ENCODE data around the gene CPEB2.

Gene CPEB2

GRCh38 chr4:15004739-15005301 is 2.5 kb downstream of the CPEB2 start:
- Histone ChIP-seq H3K27me3 (replicated peaks) (no peaks in the 10 kb centered on the region), H3K4me3 (ENCODE audit: low read depth, low read length) (peak overlapping the region; percentile 81), H3K36me3 (replicated peaks) (peaks cover 29% of the 10 kb centered on the region), H3K27ac (peak overlapping the region; percentile 99)
- no peak for TF ChIP-seq CTCF (IDR thresholded peaks at IDR 0.05; ENCODE audit: low read depth, low read length, missing control alignments)
- DNase-seq: peak; percentile 27
- in situ Hi-C loops (cut with HindIII; ENCODE audit: low pct_ligation_motif_present, low sequenced_read_pairs): loop anchor here (25.0 kb wide), 1 partner anchor 1343 kb away; no protein-coding TSS in a partner anchor

DNA sequence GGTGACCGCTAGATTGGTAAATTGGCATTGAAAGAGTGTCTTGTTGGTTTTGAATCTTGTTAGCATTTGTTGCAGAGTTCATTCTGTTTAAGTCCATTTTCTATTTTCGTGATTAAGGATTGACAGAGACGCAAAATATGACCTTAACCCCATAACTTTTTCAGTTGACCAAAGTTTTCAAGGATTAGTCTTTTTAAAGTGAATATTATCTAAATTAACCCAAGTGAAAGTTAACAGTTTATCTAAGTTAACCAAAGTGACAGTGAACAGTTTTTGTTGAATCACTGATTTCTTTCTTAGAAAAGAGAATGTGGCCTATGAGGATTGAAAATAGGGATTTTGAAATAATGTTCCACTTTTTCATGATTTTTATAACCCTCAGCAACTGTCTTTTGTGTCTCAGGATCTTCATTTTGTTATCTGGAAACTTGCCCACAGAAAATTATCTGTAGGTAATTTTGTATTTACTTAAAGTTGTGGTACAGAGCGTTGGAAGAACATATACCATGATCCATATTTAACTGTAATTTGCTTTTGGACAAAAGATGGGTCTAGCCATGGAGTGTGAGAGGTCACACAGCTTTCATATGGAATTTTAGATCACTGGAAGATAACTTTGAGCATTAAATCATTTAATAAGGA is 3.3 kb downstream of the CPEB2 start:
- DNase-seq: no peak
- Histone ChIP-seq H3K27me3 (replicated peaks) (no peaks in the 10 kb centered on the region), H3K4me3 (ENCODE audit: low read depth, low read length) (peak overlapping the region; percentile 81), H3K36me3 (replicated peaks) (peaks cover 33% of the 10 kb centered on the region), H3K27ac (peak overlapping the region; percentile 99)
- in situ Hi-C loops (cut with HindIII; ENCODE audit: low pct_ligation_motif_present, low sequenced_read_pairs): loop anchor here (25.0 kb wide), 1 partner anchor 1343 kb away; no protein-coding TSS in a partner anchor
- TF ChIP-seq CTCF (IDR thresholded peaks at IDR 0.05; ENCODE audit: low read depth, low read length, missing control alignments): no peak

DNA sequence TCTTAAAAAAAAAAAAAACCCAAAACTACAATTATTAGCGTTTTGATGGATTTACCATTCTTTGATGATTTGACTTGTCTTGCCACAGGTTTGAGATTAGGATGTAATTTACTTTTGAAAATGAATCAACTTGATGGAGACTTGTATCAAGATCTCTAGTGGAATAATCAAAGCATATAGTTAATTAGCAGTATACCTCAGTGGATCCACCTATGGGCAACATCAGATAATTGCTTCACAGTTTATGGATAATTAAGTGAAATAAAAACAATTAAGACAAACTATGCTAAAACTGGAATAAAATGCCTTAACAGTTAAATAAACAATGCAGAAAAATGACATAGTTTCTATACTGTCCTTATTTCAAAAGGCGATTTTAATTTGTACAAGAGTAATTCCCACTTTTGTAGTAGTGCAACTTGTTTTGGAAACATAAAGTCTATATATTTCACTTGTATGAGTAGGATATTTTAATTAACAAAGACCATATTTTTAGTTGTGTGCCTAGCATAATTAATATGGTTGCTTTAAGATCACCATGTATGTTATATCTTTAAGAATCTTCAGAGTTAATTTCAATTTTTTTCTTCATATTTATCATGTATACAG is 4.2 kb downstream of the CPEB2 start:
- no peak for DNase-seq
- in situ Hi-C loops (cut with HindIII; ENCODE audit: low pct_ligation_motif_present, low sequenced_read_pairs): loop anchor here (25.0 kb wide), 1 partner anchor 1344 kb away; no protein-coding TSS in a partner anchor
- H3K4me3 ChIP-seq (ENCODE audit: low read depth, low read length): peak overlapping the region; percentile 81
- no peaks in the 10 kb centered on the region for H3K27me3 ChIP-seq (replicated peaks)
- H3K27ac ChIP-seq: peak overlapping the region; percentile 99
- peaks cover 38% of the 10 kb centered on the region for H3K36me3 ChIP-seq (replicated peaks)
- peak; percentile 41 for TF ChIP-seq CTCF (IDR thresholded peaks at IDR 0.05; ENCODE audit: low read depth, low read length, missing control alignments)

DNA sequence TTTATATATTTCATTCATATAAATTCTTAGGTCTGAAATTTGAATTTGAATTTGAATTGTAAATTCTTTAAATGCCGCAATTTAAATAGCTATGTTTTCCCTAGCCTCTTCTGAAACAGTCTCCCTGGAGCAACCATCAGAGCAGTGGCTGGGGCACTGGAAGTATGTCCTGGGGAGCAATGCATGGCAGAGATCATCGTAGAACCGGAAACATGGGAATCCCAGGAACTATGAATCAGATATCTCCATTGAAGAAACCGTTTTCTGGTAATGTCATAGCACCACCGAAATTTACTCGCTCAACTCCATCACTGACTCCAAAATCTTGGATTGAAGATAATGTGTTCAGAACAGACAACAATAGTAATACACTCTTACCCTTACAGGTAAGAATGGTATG is 4.9 kb downstream of the CPEB2 start:
- Histone ChIP-seq H3K27ac (peak overlapping the region; percentile 17), H3K36me3 (replicated peaks) (peaks cover 43% of the 10 kb centered on the region), H3K4me3 (ENCODE audit: low read depth, low read length) (peak overlapping the region; percentile 81), H3K27me3 (replicated peaks) (no peaks in the 10 kb centered on the region)
- no peak for TF ChIP-seq CTCF (IDR thresholded peaks at IDR 0.05; ENCODE audit: low read depth, low read length, missing control alignments)
- no peak for DNase-seq
- in situ Hi-C loops (cut with HindIII; ENCODE audit: low pct_ligation_motif_present, low sequenced_read_pairs): loop anchor here (25.0 kb wide), 1 partner anchor 1345 kb away; no protein-coding TSS in a partner anchor

DNA sequence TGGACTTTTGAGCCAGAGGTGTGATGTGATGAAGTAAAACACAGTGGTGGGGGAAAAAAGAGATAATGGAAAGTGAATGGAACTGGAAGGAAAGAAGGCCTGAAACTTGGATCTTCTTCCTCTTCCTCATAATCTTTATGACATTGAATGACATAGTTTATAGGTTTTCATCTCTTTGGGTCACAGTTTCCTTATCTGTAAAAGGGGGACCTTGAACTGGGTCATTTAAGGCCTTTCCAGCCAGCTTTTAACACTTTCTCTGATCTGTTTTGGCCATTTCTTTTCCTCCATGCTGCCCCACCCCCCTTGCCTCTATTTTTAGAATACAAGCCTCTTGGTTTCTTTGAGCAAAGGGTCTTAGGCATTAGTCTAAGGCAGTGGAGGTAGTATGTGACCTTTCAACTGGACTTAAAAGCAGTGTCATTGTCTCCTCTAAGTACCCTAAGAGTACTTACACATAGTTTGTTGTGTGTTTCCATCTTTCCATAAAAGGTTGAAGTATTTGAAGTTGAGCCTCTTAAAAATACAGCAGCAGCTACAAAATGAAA is 7.8 kb downstream of the CPEB2 start:
- Histone ChIP-seq H3K27me3 (replicated peaks) (no peaks in the 10 kb centered on the region), H3K27ac (no peak overlapping the region), H3K36me3 (replicated peaks) (peaks cover 44% of the 10 kb centered on the region), H3K4me3 (ENCODE audit: low read depth, low read length) (no peak overlapping the region)
- no peak for TF ChIP-seq CTCF (IDR thresholded peaks at IDR 0.05; ENCODE audit: low read depth, low read length, missing control alignments)
- in situ Hi-C loops (cut with HindIII; ENCODE audit: low pct_ligation_motif_present, low sequenced_read_pairs): loop anchor here (25.0 kb wide), 1 partner anchor 1348 kb away; no protein-coding TSS in a partner anchor
- no peak for DNase-seq
